ENCODE data around the gene RHOG.

The RHOG gene

DNA sequence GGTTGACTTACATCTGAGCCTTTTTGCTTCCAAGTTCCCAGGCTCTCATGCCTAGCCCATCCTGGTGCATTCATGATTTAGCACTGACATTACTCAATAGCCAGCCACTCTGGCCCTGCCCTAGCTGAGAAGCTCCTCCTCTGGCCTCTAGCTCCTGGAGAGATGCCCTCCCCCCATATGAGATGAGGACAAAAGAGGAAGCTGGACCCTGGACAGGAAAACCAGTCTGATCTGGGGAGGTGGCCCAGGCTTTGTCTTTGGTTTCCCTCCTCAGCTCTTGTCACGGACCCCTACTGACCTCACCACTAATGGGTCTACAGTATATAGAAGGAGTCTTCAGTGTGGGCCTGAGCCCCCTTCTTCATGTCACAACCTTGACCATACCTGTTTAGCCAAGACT, 3.0 kb downstream of the RHOG start:
- TF ChIP-seq SPI1 (IDR thresholded peaks at IDR 0.05; ENCODE audit: borderline replicate concordance, low read depth), result peak; percentile 90
- TF ChIP-seq REST (IDR thresholded peaks at IDR 0.05; ENCODE audit: insufficient replicate concordance, low read depth), result no peak
- TF ChIP-seq GABPA (IDR thresholded peaks at IDR 0.05; ENCODE audit: low read depth), result no peak
- TF ChIP-seq CTCF (IDR thresholded peaks at IDR 0.05; ENCODE audit: insufficient read depth, low read length), result no peak
- TF ChIP-seq POLR2AphosphoS5 (IDR thresholded peaks at IDR 0.05; ENCODE audit: low read depth), result no peak; the same call in 1 of the 2 replicates
- H3K27me3 ChIP-seq (ENCODE audit: insufficient read depth, poor library complexity, severe bottlenecking), result no peaks in the 10 kb centered on the region
- peak overlapping the region; percentile 93 for H3K27ac ChIP-seq (replicated peaks)
- DNase-seq (ENCODE audit: low read depth in 1 of 2, low spot score in 1 of 2), result peak; percentile 92 to 98
- H3K4me3 ChIP-seq (replicated peaks; ENCODE audit: insufficient read depth, low read length), result peak overlapping the region; percentile 62

DNA sequence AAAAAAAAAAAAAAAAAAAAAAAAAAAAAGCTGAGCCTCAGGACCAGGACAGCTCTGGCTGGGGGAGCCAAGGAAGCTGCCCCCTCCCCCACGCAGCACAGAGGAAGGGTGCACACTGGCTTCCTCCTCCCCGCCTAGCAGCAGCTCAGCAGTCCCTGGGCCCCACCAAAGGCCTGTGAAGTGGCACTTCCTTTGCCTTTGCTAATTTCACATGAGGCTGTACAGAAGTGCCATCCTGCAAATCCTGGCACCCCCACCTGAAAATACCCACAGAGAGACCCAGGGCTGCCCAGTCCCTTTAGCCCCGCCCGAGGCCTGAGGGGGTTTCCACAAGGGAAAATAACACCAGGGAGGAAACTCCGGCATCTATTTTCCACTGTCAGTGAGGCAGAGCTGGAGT, 3.9 kb downstream of the RHOG start:
- Histone ChIP-seq H3K4me3 (replicated peaks; ENCODE audit: insufficient read depth, low read length) (peak overlapping the region; percentile 62), H3K27ac (replicated peaks) (peak overlapping the region; percentile 93)
- peak; percentile 38 for TF ChIP-seq REST (IDR thresholded peaks at IDR 0.05; ENCODE audit: insufficient replicate concordance, low read depth)
- no peak for TF ChIP-seq CTCF (IDR thresholded peaks at IDR 0.05; ENCODE audit: insufficient read depth, low read length)
- peak; percentile 80 for TF ChIP-seq SPI1 (IDR thresholded peaks at IDR 0.05; ENCODE audit: borderline replicate concordance, low read depth)
- TF ChIP-seq POLR2AphosphoS5 (IDR thresholded peaks at IDR 0.05; ENCODE audit: low read depth), result peak; percentile 44; the same call in 1 of the 2 replicates
- TF ChIP-seq GABPA (IDR thresholded peaks at IDR 0.05; ENCODE audit: low read depth), result peak; percentile 46

GRCh38 chr11:3835751-3836150, 5.0 kb downstream of the RHOG start:
- peak overlapping the region; percentile 93 for H3K27ac ChIP-seq (replicated peaks)
- no peak; the same call in 1 of the 2 replicates for TF ChIP-seq POLR2AphosphoS5 (IDR thresholded peaks at IDR 0.05; ENCODE audit: low read depth)
- TF ChIP-seq GABPA (IDR thresholded peaks at IDR 0.05; ENCODE audit: low read depth), result no peak
- TF ChIP-seq CTCF (IDR thresholded peaks at IDR 0.05; ENCODE audit: insufficient read depth, low read length), result no peak
- TF ChIP-seq REST (IDR thresholded peaks at IDR 0.05; ENCODE audit: insufficient replicate concordance, low read depth), result no peak
- no peak for TF ChIP-seq SPI1 (IDR thresholded peaks at IDR 0.05; ENCODE audit: borderline replicate concordance, low read depth)
- no peaks in the 10 kb centered on the region for H3K27me3 ChIP-seq (ENCODE audit: insufficient read depth, poor library complexity, severe bottlenecking)
- peak in 1 of 2 experiments; percentile 52 for DNase-seq (ENCODE audit: low read depth in 1 of 2, low spot score in 1 of 2)
- 0 out of 2 replicates have a peak overlapping the region, but pooled peaks have one; percentile 22 for H3K4me3 ChIP-seq (replicated peaks; ENCODE audit: insufficient read depth, low read length)

More for the DNA sequence above, 3.9 kb downstream of the RHOG start:
- H3K27me3 ChIP-seq (ENCODE audit: insufficient read depth, poor library complexity, severe bottlenecking), result no peaks in the 10 kb centered on the region
- peak; percentile 86 to 94 for DNase-seq (ENCODE audit: low read depth in 1 of 2, low spot score in 1 of 2)

Data from HL-60 (cell line).